IMR-90 (cell line): ENCODE data around the gene FBXO44. TPM values are rescaled to one million over a fixed set of nuclear protein-coding genes. Genes with fewer than 3 reads are reported as not detected.

Experiments used
- ATAC-seq: fragments of 200-7000 bp; cut with Tn5 transposase; 2 replicates; pipeline ENCODE4 v1.9.1; 2020; ENCODE audit warnings: low read depth, mild to moderate bottlenecking, moderate library complexity
- BruUV-seq: library from RNA; stranded (reverse); fragments of 400-500 nt; replicated peaks from 2 replicates; lab custom pipeline; 2021; lab: Mats Ljungman, UMichigan
- CTCF ChIA-PET: fragments of 300-600 bp; formaldehyde crosslinking; extraction: SDS; loops from one replicate; lab custom pipeline; 2021; ENCODE audit warnings: antibody characterized with exemption; lab: Yijun Ruan, JAX
- POLR2A ChIA-PET: fragments of 300-600 bp; sonication (Branson Sonifier 250); formaldehyde crosslinking; loops from one replicate; lab custom pipeline; 2022; ENCODE audit warnings: antibody characterized with exemption; ENCODE audit not compliant: unreplicated experiment; lab: Charles Lee
- DNase-seq: peaks from one replicate; pipeline ENCODE4 v3.0.0; 2013
- H2AFZ ChIP-seq: replicated peaks from 2 replicates; pipeline ENCODE3; 2013; ENCODE audit warnings: low read length, mild to moderate bottlenecking; ENCODE audit not compliant: poor library complexity
- H2AK5ac ChIP-seq: 2 replicates; pipeline ENCODE4 v1.6.1; 2013; ENCODE audit warnings: low read depth, low read length, inconsistent platforms
- H2AK9ac ChIP-seq: replicated peaks from 2 replicates; pipeline ENCODE3; 2013; ENCODE audit warnings: mild to moderate bottlenecking, low read depth, low read length, moderate library complexity; ENCODE audit not compliant: poor library complexity
- H2BK120ac ChIP-seq: 2 replicates; pipeline ENCODE4 v1.6.1; 2013; ENCODE audit warnings: low read depth, low read length, inconsistent platforms
- H2BK15ac ChIP-seq: 3 replicates; pipeline ENCODE4 v1.6.1; 2013; ENCODE audit warnings: low read depth, low read length, inconsistent platforms
- H2BK20ac ChIP-seq: 2 replicates; pipeline ENCODE4 v1.6.1; 2013; ENCODE audit warnings: low read depth, mild to moderate bottlenecking, inconsistent platforms, low read length, moderate library complexity
- H2BK5ac ChIP-seq: 2 replicates; pipeline ENCODE4 v1.6.1; 2013; ENCODE audit warnings: mild to moderate bottlenecking, low read depth, low read length, inconsistent platforms; ENCODE audit not compliant: poor library complexity, severe bottlenecking
- H3K14ac ChIP-seq: replicated peaks from 2 replicates; pipeline ENCODE4 v1.6.1; 2013; ENCODE audit warnings: low read depth, low read length, inconsistent platforms
- H3K18ac ChIP-seq: 2 replicates; pipeline ENCODE4 v1.6.1; 2013; ENCODE audit warnings: low read depth, low read length, control low read depth
- H3K23ac ChIP-seq: 2 replicates; pipeline ENCODE4 v1.6.1; 2013; ENCODE audit warnings: low read depth, low read length, inconsistent platforms
- H3K27ac ChIP-seq: 2 replicates; pipeline ENCODE4 v1.5.1; 2013; ENCODE audit warnings: mild to moderate bottlenecking, control low read depth, low read length; ENCODE audit not compliant: insufficient read depth
- H3K27me3 ChIP-seq: 2 replicates; pipeline ENCODE4 v1.6.1; 2013; ENCODE audit warnings: low read length; ENCODE audit not compliant: control insufficient read depth, insufficient read depth
- H3K36me3 ChIP-seq: 2 replicates; pipeline ENCODE4 v1.6.1; 2013; ENCODE audit warnings: low read length, mixed read lengths; ENCODE audit not compliant: control insufficient read depth, insufficient read depth
- H3K4ac ChIP-seq: 2 replicates; pipeline ENCODE4 v1.6.1; 2013; ENCODE audit warnings: low read depth, low read length, inconsistent platforms
- H3K4me1 ChIP-seq: 2 replicates; pipeline ENCODE4 v1.6.1; 2013; ENCODE audit warnings: low read length, mixed read lengths; ENCODE audit not compliant: control insufficient read depth, insufficient read depth
- H3K4me2 ChIP-seq: 2 replicates; pipeline ENCODE4 v1.6.1; 2013; ENCODE audit warnings: low read depth, mild to moderate bottlenecking, control low read depth, low read length, moderate library complexity
- H3K4me3 ChIP-seq: 2 replicates; pipeline ENCODE4 v1.5.1; 2013; ENCODE audit warnings: low read depth, mild to moderate bottlenecking, control low read depth, low read length, moderate library complexity; ENCODE audit not compliant: insufficient read depth
- H3K56ac ChIP-seq: 2 replicates; pipeline ENCODE4 v1.6.1; 2013; ENCODE audit warnings: low read length, inconsistent platforms; ENCODE audit not compliant: insufficient read depth; ENCODE audit errors: extremely low read depth
- H3K79me1 ChIP-seq, 2 experiments: 2 replicates each; pipeline ENCODE4 v1.6.1; 2013; ENCODE audit warnings: low read length in 2 of 2, inconsistent platforms in 1 of 2, low read depth in 1 of 2
- H3K9ac ChIP-seq: 2 replicates; pipeline ENCODE4 v1.6.1; 2013; ENCODE audit warnings: low read depth, low read length, control low read depth
- H3K9me1 ChIP-seq: 2 replicates; pipeline ENCODE4 v1.6.1; 2013; ENCODE audit warnings: low read length, inconsistent platforms; ENCODE audit not compliant: insufficient read depth
- H3K9me3 ChIP-seq: 2 replicates; pipeline ENCODE4 v1.6.1; 2013; ENCODE audit warnings: low read length; ENCODE audit not compliant: control insufficient read depth, insufficient read depth
- H4K20me1 ChIP-seq: 2 replicates; pipeline ENCODE4 v1.6.1; 2013; ENCODE audit warnings: low read length, inconsistent platforms; ENCODE audit not compliant: insufficient read depth
- H4K5ac ChIP-seq: 2 replicates; pipeline ENCODE4 v1.6.1; 2013; ENCODE audit warnings: mild to moderate bottlenecking, low read depth, low read length, control low read depth
- H4K8ac ChIP-seq, 2 experiments: 2 replicates each; pipeline ENCODE4 v1.6.1; 2013; ENCODE audit warnings: low read depth in 2 of 2, low read length in 2 of 2, control low read depth in 1 of 2, inconsistent platforms in 1 of 2
- H4K91ac ChIP-seq: 2 replicates; pipeline ENCODE4 v1.6.1; 2013; ENCODE audit warnings: low read depth, low read length, inconsistent platforms; ENCODE audit not compliant: insufficient read depth
- FOS ChIP-seq: fragments of 150-350 bp; IDR thresholded peaks from 2 replicates; pipeline ENCODE4 v1.6.1; 2016; ENCODE audit warnings: low read depth, low read length
- MXI1 ChIP-seq: IDR thresholded peaks from 2 replicates; pipeline ENCODE4 v1.6.1; 2012; ENCODE audit warnings: low read depth, mild to moderate bottlenecking, low read length, moderate library complexity, borderline replicate concordance
- NFE2L2 ChIP-seq: fragments of 150-350 bp; IDR thresholded peaks from 2 replicates; pipeline ENCODE4 v1.6.1; 2016; ENCODE audit warnings: low read depth, mild to moderate bottlenecking, low read length
- POLR2A ChIP-seq: IDR thresholded peaks from 2 replicates; pipeline ENCODE4 v1.6.1; 2012; ENCODE audit warnings: mild to moderate bottlenecking, low read depth, low read length
- RFX5 ChIP-seq: IDR thresholded peaks from 2 replicates; pipeline ENCODE4 v1.8.0; 2012; ENCODE audit warnings: low read depth, mild to moderate bottlenecking, low read length, moderate library complexity
- whole genome bisulfite sequencing, 2 experiments: methylation state at CpG; one replicate each; pipeline versions ENCODE4 v1.1.5 to v1.1.7; 2013; ENCODE audit warnings: missing lambda C conversion rate in 2 of 2; ENCODE audit not compliant: insufficient read length in 1 of 2; ENCODE audit errors: extremely low coverage in 2 of 2; 5-methylcytosine and 5-hydroxymethylcytosine counted together
- dilution Hi-C: fragments of 300-500 bp; cut with HindIII; formaldehyde crosslinking; loops from one replicate; pipeline ENCODE4 v1.14.3; 2018; ENCODE audit warnings: low sequenced_read_pairs; ENCODE audit not compliant: unreplicated experiment
- in situ Hi-C: fragments of 300-500 bp; cut with MboI; formaldehyde crosslinking; loops from 3 replicates; pipeline ENCODE4 v1.14.3; 2019; ENCODE audit warnings: low sequenced_read_pairs, inconsistent platforms, mixed read lengths
- intact Hi-C: fragments of 100-400 bp; cut with micrococcal nuclease; formaldehyde crosslinking; loops from 2 replicates; pipeline ENCODE4 v1.10.0; 2022
- polyA plus RNA-seq, 3 experiments: library from polyadenylated mRNA; depleted of rRNA; stranded (reverse); fragments of >200 nt; gene quantifications; 2 replicates each; pipeline ENCODE4 v1.2.3, GENCODE V29; 2012; ENCODE audit warnings: low replicate concordance in 1 of 3
- total RNA-seq: library from RNA; depleted of rRNA; stranded (reverse); fragments of >200 nt; gene quantifications from 2 replicates; pipeline ENCODE4 v1.2.3, GENCODE V29; 2012
- TF ChIP-seq, protein P1 (sequence below): fragments of 150-350 bp; IDR thresholded peaks from 2 replicates; pipeline ENCODE4 v1.6.1; 2017; ENCODE audit warnings: mild to moderate bottlenecking, antibody characterized with exemption, low read length, low read depth

FBXO44 gene
- total and polyA plus RNA-seq, 2 of the 4 experiments (the other 2 are of a cell fraction), result 9.3 to 25.5 TPM

DNA sequence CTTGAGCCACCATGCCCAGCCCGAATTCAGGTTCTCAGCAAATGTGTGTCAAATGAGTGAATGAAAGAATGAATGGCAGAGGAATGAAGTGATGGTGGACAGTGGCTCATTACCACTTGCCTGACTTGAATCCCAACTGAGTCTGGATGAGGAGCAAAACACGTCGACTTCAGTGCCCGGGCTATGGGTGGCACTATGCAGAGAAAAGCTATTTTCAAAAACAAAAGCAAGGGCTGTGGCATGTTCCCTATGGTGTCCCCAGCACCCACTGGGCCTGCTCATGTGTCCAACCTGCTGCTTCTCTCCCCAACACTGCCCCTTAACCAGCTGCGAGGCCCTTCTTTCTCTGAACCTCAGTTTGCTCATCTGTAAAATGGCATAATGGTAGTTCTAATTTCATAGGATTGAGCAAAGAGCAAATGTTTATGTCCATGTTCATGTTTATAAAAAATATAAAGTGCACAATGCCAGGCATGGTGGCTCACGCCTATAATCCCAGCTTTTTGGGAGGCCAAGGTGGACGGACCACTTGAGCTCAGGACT, 30.6 kb downstream of the FBXO44 start:
- Histone ChIP-seq H3K36me3 (no peaks in the 10 kb centered on the region), H2BK15ac (no peak overlapping the region), H2BK5ac (no peak overlapping the region), H2AK5ac (no peak overlapping the region), H3K4ac (no peak overlapping the region), H3K27ac (no peak overlapping the region), H3K18ac (no peak overlapping the region), H2AK9ac (no peak overlapping the region), H4K8ac (no peak overlapping the region), H2BK120ac (no peak overlapping the region), H3K4me1 (peaks cover 3% of the 10 kb centered on the region), H3K4me2 (no peak overlapping the region), H3K79me1 (peaks cover 0 to 5% of the 10 kb centered on the region in 2 experiments; a peak in 2 of 4 replicates), H2AFZ (no peak overlapping the region), H4K20me1 (no peaks in the 10 kb centered on the region), H4K5ac (no peak overlapping the region), H3K27me3 (peaks cover 16% of the 10 kb centered on the region), H3K23ac (no peak overlapping the region), H3K56ac (no peak overlapping the region), H3K14ac (no peak overlapping the region), H3K9me1 (no peaks in the 10 kb centered on the region), H3K4me3 (no peak overlapping the region), H3K9ac (no peak overlapping the region), H4K91ac (no peak overlapping the region), H3K9me3 (no peaks in the 10 kb centered on the region), H2BK20ac (no peak overlapping the region)
- ATAC-seq (no peak), DNase-seq (no peak)
- no TSS peak for BruUV-seq
- WGBS, 2 experiments, result 75% methylated on average over 2 of the region's 7 CpGs; no CpG with 5 or more reads in 1 of the 2 experiments
- POLR2A ChIA-PET, result no interaction called here
- in situ Hi-C loops (no loop called here), intact Hi-C loops (no loop called here), dilution Hi-C loops (no loop called here)
- TF ChIP-seq RFX5 (no peak), MXI1 (no peak), NFE2L2 (no peak), POLR2A (no peak), FOS (no peak)
- TF ChIP-seq, protein P1, sequence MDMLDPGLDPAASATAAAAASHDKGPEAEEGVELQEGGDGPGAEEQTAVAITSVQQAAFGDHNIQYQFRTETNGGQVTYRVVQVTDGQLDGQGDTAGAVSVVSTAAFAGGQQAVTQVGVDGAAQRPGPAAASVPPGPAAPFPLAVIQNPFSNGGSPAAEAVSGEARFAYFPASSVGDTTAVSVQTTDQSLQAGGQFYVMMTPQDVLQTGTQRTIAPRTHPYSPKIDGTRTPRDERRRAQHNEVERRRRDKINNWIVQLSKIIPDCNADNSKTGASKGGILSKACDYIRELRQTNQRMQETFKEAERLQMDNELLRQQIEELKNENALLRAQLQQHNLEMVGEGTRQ, result no peak
- CTCF ChIA-PET, result interaction anchor here (0.5 kb wide), 1 partner anchor 13 kb away, joined by 3 read pairs; no protein-coding TSS in a partner anchor
